T-helper 1 cell treated with Interleukin-12 subunit alpha and Interleukin-12 subunit beta and Interleukin-4 antibody, amounts not matched to agents 30 μg/mL and 1 μg/mL, for 36 hours (primary cell): ENCODE data around the gene SULT2B1.

Experiments used
- H3K27ac Mint-ChIP-seq: one replicate; pipeline ENCODE4 v1.8.0; 2021; ENCODE audit warnings: mild to moderate bottlenecking, mixed read lengths
- H3K27me3 Mint-ChIP-seq: one replicate; pipeline ENCODE4 v1.8.0; 2021; ENCODE audit warnings: low read depth, mixed read lengths
- H3K36me3 Mint-ChIP-seq: one replicate; pipeline ENCODE4 v1.8.0; 2021; ENCODE audit warnings: low read depth, mixed read lengths
- H3K4me1 Mint-ChIP-seq: one replicate; pipeline ENCODE4 v1.8.0; 2021; ENCODE audit warnings: low read depth, mixed read lengths
- H3K4me3 Mint-ChIP-seq: one replicate; pipeline ENCODE4 v1.8.0; 2021; ENCODE audit warnings: mild to moderate bottlenecking, moderate library complexity, mixed read lengths
- H3K9me3 Mint-ChIP-seq: one replicate; pipeline ENCODE4 v1.8.0; 2021; ENCODE audit warnings: mixed read lengths

Gene SULT2B1

DNA sequence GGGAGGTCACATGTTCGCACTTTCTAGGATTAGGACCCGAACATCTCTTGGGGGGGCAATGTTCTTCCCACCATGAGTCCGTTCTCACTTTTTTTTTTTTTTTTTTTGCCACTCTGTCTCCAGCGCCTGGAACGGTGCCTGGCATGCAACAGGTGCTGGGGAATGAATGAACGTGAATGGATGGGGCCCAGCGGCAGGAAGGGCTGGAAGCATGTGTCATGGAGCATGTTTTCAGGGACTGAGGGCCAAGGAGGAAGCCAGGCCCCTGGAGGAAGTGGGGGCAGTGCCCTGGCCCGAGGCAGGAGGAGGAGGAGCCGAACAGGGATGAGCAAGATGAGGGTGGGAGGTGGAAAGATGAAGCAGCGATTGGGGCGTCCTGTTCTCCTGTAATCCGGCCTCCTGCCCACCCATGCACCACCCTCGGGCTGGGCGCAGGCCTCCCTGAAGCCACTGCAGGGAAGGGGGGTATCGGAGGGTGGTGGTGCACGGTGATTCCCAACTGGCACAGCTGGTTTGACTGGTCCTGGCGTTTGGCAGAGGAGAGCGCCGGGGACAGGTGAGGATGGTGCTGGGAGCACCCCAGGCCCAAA, 8.8 kb upstream of the SULT2B1 start:
- H3K9me3 Mint-ChIP-seq = no peaks in the 10 kb centered on the region
- H3K27ac Mint-ChIP-seq = no peak overlapping the region
- no peaks in the 10 kb centered on the region for H3K27me3 Mint-ChIP-seq
- H3K4me3 Mint-ChIP-seq = no peak overlapping the region
- H3K4me1 Mint-ChIP-seq = no peaks in the 10 kb centered on the region
- H3K36me3 Mint-ChIP-seq = no peaks in the 10 kb centered on the region

DNA sequence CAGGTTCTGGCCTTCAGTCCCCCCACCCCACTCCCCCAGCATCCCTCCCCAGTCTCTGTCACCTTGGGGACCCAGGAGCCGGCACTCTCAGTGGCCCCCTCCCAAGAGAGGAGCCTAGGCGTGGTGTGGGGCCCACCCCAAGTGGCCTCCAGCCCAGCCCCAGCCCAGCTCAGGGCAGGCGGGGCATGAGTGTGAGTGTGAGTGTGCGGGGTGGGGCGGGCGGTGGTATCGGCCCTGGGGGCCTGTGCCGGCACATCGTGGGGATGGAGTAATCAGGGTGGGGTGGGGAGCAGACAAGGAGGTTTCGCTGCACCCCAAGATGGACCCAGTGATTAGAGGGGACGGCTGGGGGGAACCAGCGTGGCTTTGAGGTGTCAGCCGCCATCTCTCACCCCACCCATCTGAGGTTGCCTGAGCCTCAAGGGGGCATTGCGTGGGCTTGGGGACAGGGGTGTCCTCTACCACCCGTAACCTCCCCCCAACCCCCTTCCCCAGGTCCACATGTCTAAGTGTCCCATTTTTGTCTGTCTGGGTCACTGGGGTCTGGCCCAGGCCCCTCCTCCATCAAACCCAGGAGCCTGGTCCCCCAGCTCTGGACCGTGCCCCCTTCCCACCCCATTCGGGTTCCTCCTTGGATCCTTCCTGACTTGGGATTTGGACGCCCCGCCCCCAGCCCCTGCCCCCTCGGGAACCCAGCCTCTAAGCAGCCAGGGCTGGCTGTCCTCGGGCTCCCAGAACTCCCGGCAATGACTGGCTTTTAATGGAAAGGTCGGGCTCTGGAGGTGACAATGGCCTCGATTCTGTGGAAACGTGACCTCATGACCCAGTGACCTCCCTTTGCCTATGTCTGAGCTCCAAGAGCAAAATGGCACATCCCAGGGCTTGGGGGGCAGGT, 6.9 kb upstream of the SULT2B1 start:
- Mint-ChIP-seq H3K9me3 (no peaks in the 10 kb centered on the region), H3K4me3 (no peak overlapping the region), H3K27me3 (no peaks in the 10 kb centered on the region), H3K27ac (no peak overlapping the region), H3K4me1 (no peaks in the 10 kb centered on the region), H3K36me3 (no peaks in the 10 kb centered on the region)

DNA sequence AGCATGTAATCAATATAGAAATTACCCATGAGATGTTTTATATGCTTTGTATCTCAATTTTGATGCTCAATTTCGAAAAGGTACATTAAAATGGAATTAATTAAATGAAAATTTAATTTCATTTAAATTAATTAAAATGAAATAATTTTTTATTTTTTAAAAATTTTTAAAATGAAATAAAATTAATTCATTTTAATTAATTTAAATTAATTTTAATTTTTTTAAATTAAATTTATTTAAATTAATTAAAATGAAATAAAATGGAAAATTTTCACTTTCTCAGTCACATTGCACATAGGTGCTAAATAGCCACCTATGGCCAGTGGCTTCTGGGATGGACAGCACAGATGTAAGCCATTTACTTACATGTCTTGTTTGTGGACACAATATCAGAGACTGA, 4.2 kb upstream of the SULT2B1 start:
- Mint-ChIP-seq H3K4me1 (no peaks in the 10 kb centered on the region), H3K27me3 (no peaks in the 10 kb centered on the region), H3K4me3 (no peak overlapping the region)

DNA sequence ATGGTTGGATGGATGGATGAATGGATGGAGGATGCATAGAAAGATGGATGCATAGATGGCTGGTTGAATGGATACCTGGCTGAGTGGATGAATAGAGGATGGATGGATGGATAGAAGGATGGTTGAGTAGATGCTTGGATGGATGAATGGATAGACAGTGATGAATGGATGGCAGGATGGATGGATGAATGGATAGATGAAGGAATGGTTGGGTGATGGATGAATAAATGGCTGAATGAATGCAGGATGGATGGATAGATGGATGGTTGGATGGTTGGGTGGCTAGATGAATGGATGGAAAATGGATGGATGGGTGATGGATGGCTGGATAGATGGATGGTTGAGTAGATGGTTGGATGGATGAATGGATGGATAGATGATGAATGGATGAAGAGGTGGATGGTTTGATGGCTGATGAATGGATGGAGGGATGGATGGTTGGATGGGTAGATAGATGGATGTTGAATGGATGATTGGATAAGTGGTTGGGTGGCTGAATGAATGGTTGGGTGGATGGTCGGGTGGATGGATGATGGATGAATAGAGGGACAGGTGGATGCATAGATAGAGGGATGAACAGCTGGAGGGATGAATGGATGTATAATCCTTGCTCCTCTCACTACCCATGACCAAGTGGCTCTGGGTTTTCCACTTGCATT, 3.6 kb upstream of the SULT2B1 start:
- H3K36me3 Mint-ChIP-seq = no peaks in the 10 kb centered on the region
- H3K4me3 Mint-ChIP-seq = no peak overlapping the region
- H3K27ac Mint-ChIP-seq = no peak overlapping the region
- H3K9me3 Mint-ChIP-seq = no peaks in the 10 kb centered on the region
- no peaks in the 10 kb centered on the region for H3K27me3 Mint-ChIP-seq
- H3K4me1 Mint-ChIP-seq = no peaks in the 10 kb centered on the region

More for the DNA sequence above, 4.2 kb upstream of the SULT2B1 start:
- Mint-ChIP-seq H3K9me3 (no peaks in the 10 kb centered on the region), H3K36me3 (no peaks in the 10 kb centered on the region), H3K27ac (no peak overlapping the region)

DNA sequence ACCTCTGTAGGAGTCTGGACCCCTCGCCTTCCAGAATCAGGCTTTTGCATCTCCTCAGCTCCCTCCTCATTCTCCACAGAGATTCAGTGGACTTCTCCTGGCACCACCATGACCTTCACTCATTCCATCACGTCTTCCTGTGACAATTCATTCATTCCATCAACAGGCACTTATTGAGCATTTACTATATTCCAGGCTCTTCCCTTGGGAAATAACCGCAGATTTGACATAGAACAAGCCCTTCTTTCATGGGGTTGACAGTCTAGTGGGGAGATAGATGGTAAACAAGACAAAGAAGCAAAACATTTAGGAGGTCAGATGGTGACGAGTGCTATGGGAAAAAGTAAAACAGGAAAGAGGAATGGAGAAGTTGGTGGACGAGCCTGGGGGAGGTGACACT, 2.6 kb upstream of the SULT2B1 start:
- Mint-ChIP-seq H3K4me1 (no peaks in the 10 kb centered on the region), H3K27ac (no peak overlapping the region), H3K9me3 (no peaks in the 10 kb centered on the region), H3K4me3 (no peak overlapping the region), H3K36me3 (no peaks in the 10 kb centered on the region), H3K27me3 (no peaks in the 10 kb centered on the region)

DNA sequence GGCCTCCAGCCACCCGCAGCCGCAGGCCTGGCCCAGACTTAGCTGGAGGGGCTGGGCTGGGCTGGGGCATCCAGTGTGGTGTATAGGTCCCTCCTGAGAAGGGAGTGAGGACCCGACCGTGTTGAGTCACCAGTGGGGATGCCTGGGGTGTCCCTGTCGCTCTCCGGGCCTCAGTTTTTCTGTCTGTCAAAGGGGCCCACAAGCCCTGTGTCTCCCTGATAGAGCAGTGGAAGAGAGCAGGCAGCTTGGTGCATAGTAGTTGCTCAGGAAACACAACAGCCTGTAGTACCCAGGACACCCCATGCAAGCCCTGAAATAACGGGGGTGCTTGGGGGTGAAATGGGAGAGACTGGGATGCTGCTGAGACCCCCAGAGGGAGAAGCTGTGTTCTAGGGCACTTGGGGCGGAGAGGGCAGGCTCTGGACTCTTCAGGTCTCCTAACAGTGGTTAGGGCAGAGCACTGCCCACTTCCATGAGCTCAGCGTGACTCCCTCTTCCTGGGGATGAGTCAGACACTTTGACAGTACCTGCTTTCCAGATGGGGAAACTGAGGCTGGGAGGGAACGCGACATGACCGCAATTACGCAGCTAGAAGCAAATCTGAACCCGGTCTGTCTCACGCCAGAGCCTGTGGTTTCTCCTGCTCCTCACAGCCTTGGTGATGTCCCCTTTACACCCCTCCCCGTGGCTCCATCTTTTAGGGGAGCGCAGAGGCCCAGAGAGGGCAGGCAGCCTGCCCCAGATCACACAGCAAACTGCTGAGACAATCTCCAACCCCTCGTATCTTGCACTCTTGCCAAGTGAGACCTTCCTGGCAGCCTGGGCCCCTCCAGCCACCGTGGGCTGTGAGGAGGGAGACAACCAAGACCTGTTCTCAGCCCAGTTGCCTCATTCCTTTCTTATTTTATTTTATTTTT, 692 bp downstream of the SULT2B1 start:
- Mint-ChIP-seq H3K27ac (no peak overlapping the region), H3K27me3 (no peaks in the 10 kb centered on the region), H3K36me3 (no peaks in the 10 kb centered on the region), H3K4me3 (no peak overlapping the region), H3K9me3 (no peaks in the 10 kb centered on the region), H3K4me1 (no peaks in the 10 kb centered on the region)

DNA sequence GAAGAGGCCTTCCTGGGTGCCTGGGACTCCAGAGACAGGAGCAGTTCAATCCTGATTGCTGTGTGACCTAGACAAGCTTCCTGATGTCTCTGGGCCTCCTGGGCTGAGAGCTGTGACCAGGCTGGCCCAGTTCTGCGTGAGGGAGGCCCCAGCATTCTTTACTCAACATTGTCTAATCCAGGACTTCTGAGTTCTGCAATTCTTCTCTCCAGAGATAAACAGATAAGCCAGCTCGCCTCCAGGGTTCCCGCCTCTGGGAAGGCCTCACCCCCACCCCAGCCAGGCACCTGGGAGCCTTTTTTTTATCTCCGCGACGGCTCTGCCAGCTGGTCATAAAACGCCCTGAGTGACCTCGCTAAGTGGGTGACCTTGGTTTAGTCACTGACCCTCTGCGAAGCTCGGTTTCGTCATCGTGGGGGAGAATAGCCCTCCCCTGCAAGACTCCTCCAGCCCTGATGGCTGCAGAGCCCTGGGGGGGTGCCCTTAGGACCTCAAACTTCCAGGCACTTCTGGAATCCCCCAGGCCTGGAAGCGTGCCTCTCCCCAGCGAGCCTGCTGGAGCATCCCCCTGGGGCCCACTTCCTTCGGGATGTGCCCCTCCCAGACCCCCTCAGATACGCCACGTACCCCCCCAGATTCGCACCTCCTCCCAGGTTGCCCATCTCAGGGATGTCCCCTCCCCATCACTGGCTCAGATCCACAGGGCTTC, 1.9 kb downstream of the SULT2B1 start:
- no peak overlapping the region for H3K27ac Mint-ChIP-seq
- peaks cover 1% of the 10 kb centered on the region for H3K4me1 Mint-ChIP-seq
- H3K9me3 Mint-ChIP-seq = no peaks in the 10 kb centered on the region
- H3K36me3 Mint-ChIP-seq = no peaks in the 10 kb centered on the region
- no peak overlapping the region for H3K4me3 Mint-ChIP-seq
- peaks cover 3% of the 10 kb centered on the region for H3K27me3 Mint-ChIP-seq

DNA sequence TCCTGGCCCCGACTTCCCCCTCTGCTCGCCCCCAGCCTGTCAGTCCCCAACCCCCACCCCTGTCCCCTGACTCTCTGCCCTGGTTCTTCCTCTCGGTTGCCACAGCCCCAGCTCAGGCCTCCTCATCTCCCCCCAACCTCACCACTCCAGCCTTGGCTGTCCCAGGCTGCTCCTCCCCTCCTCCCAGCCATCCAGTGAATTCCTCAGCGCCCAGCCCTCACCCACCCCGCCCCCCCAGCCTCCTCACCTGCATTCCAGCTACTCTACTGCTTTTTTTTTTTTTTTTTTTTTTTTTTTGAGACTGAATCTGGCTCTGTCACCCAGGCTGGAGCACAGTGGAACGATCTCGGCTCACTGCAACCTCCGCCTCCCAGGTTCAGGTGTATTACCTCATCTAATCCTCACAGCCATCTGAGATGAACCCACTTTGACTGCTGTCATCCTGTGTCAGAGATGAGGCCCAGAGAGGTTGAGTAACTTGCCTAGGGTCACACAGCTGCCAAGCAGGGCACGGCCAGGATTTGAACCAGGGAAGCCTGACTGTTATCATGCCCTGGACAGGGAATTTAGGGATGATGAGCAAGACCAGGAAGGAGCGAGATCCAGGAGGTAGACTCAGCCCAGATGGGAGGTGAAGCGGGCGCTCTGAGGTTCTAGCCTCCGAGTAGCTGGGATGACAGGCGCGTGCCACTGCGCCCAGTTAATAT, 2.6 kb downstream of the SULT2B1 start:
- Mint-ChIP-seq H3K4me3 (no peak overlapping the region), H3K36me3 (no peaks in the 10 kb centered on the region), H3K9me3 (no peaks in the 10 kb centered on the region), H3K27ac (no peak overlapping the region), H3K4me1 (peaks cover 1% of the 10 kb centered on the region), H3K27me3 (peaks cover 3% of the 10 kb centered on the region)

DNA sequence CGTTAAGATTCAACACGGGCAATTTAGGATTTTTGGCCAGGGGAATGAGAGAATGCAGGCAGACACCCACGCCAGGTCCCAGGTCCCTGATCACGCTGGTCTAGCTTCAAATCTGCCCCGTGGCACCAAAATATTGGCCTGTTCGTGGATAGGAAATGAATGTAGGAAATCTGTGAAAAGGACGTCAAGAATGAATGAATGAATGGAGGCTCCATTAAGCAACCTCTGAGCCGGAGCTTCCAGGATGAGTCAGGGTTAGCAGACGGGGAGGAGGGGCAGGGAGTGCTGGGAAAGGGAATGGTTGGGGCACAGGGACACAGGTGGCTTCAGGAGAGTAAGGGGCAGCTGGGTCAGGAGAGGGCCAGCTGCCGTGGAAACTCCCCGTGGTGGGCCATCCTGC, 4.2 kb downstream of the SULT2B1 start:
- H3K9me3 Mint-ChIP-seq = no peaks in the 10 kb centered on the region
- H3K27me3 Mint-ChIP-seq = peaks cover 3% of the 10 kb centered on the region
- no peak overlapping the region for H3K27ac Mint-ChIP-seq
- H3K4me3 Mint-ChIP-seq = no peak overlapping the region
- H3K36me3 Mint-ChIP-seq = no peaks in the 10 kb centered on the region
- H3K4me1 Mint-ChIP-seq = peaks cover 1% of the 10 kb centered on the region

DNA sequence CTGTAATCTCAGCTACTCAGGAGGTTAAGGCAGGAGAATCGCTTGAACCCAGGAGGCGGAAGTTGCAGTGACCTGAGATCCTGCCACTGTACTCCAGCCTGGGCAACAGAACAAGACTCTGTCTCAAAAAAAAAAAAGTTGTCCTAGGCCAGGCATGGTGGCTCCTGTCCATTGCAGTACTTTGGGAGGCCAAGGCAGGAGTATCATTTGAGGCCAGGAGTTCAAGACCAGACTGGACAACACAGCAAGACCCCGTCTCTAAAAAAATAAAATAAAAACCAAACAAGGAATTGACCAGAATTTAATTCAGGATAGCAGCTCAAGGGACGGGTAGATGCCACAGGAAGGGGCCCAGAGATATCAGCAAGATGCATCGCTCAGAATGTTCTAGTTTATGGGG, 4.9 kb downstream of the SULT2B1 start:
- peaks cover 1% of the 10 kb centered on the region for H3K4me1 Mint-ChIP-seq
- no peak overlapping the region for H3K27ac Mint-ChIP-seq
- H3K4me3 Mint-ChIP-seq = no peak overlapping the region
- no peaks in the 10 kb centered on the region for H3K36me3 Mint-ChIP-seq
- H3K9me3 Mint-ChIP-seq = no peaks in the 10 kb centered on the region
- H3K27me3 Mint-ChIP-seq = peaks cover 3% of the 10 kb centered on the region

DNA sequence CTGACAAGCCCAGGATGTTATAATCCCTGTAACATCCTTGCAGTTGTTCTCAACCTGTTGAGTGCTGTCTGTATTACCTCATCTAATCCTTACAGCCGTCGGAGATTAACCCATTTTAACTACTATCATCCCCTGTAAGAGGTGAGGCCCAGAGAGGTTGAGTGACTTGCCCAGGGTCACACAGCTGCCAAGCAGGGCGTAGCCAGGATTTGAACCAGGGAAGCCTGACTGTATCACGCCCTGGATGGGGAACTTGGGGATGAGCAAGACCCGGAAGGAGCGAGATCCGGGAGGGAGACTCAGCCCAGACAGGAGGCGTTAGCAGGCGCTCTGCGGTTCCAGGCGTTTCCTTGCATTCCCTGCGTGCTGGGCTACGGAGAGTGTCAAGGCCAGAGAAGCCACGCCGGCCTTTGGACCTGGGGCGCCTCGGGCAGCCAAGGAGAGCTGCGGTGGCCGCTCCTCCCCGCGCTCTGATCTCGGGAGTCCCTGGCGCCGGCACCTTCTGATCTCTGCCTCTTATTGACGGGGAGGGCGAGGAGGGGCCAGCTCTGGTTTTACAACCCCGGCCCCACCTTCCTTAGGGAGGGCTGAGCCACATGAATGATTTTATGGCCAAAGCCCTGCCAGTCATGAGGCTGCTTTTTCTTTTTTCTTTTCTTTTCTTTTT, 6.2 kb downstream of the SULT2B1 start:
- H3K9me3 Mint-ChIP-seq = no peaks in the 10 kb centered on the region
- H3K4me1 Mint-ChIP-seq = peaks cover 1% of the 10 kb centered on the region
- no peak overlapping the region for H3K4me3 Mint-ChIP-seq
- no peaks in the 10 kb centered on the region for H3K36me3 Mint-ChIP-seq
- H3K27ac Mint-ChIP-seq = no peak overlapping the region
- peaks cover 3% of the 10 kb centered on the region for H3K27me3 Mint-ChIP-seq

DNA sequence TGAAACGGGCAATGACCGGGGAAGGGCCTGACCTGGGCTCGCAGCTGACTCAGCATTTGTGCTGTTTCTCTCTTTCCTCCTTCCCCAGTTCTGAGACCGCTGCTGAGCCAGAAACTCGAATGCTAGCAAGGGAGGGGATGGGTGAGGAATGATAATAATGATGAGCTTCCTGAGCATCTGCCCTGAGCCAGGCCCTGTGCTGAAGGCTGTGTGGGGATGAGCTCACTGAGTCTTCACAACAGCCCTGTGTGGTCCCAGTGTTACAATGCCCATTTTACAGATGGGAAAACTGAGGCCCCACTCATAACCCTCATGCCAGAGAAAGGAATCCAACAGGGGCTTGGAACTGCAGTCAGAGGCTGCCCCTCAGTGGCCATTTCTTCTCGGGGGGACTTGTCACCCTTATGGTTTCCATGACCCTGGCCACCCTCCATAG, 8.1 kb downstream of the SULT2B1 start:
- no peaks in the 10 kb centered on the region for H3K36me3 Mint-ChIP-seq
- H3K27ac Mint-ChIP-seq = no peak overlapping the region

DNA sequence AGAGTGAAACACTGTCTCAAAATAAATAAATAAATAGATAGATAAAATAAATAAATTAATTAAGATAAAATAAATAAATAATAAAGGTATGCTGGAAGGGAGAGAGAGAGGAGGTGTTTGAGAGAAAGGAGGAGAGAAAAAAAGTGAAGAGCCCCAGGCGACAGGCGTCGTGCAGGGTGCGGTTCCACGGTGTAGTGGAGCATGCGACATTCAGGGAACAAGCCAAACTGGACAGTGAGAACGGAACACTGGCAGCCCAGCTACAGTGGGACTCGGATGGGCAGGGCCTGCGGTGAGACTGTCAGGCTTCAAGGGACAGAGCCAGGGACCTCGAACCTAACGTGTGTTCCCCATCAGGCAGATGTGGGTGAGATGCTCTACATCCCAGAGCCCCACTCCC, 9.4 kb downstream of the SULT2B1 start:
- Mint-ChIP-seq H3K27ac (no peak overlapping the region), H3K27me3 (peaks cover 3% of the 10 kb centered on the region), H3K4me3 (no peak overlapping the region), H3K9me3 (no peaks in the 10 kb centered on the region), H3K4me1 (peaks cover 1% of the 10 kb centered on the region), H3K36me3 (no peaks in the 10 kb centered on the region)

More for the DNA sequence above, 8.1 kb downstream of the SULT2B1 start:
- Mint-ChIP-seq H3K9me3 (no peaks in the 10 kb centered on the region), H3K4me1 (peaks cover 1% of the 10 kb centered on the region), H3K4me3 (no peak overlapping the region), H3K27me3 (peaks cover 3% of the 10 kb centered on the region)
